ENCODE measurements around the gene SERINC5.
"Not testable (repeated sequence)": the region's sequence is repeated elsewhere in the genome, so short reads cannot be mapped to it uniquely, and the experiment has no call there.

The SERINC5 gene

GRCh38 chr5:80168388-80169028 is 87.3 kb downstream of the SERINC5 start:
- DNase-seq (ENCODE audit: low read depth) = no peak

- no peak for DNase-seq (ENCODE audit: low read depth)
These were observed 90.4 kb downstream of the SERINC5 start for GRCh38 chr5:80165452-80165851.

GRCh38 chr5:80161165-80161564 is 94.7 kb downstream of the SERINC5 start:
- DNase-seq (ENCODE audit: low read depth) = no peak

DNA sequence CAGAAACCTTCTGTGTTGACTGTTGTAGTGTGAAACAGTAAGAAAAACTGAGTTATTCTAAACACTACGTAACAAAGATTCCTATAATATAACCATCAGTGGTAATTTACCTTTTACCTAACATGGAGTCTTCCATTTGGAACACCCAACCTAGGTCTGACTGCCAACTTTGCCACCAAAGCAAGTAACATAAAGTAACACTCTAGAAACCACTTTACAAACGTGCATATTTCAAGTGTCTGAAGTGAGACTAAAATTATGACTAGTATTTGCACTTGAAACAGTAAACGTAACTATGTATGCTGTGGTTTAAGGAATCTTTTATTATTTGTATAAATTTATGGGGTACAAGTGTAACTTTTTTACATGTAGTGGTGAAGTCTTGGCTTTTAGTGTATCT is 95.6 kb downstream of the SERINC5 start:
- DNase-seq (ENCODE audit: low read depth) = no peak

- DNase-seq (ENCODE audit: low read depth) = no peak
These were observed 96.6 kb downstream of the SERINC5 start for GRCh38 chr5:80159133-80159815.

GRCh38 chr5:80156156-80156555 is 99.7 kb downstream of the SERINC5 start:
- no peak for DNase-seq (ENCODE audit: low read depth)

GRCh38 chr5:80154749-80155148 is 101.1 kb downstream of the SERINC5 start:
- DNase-seq (ENCODE audit: low read depth) = no peak

DNA sequence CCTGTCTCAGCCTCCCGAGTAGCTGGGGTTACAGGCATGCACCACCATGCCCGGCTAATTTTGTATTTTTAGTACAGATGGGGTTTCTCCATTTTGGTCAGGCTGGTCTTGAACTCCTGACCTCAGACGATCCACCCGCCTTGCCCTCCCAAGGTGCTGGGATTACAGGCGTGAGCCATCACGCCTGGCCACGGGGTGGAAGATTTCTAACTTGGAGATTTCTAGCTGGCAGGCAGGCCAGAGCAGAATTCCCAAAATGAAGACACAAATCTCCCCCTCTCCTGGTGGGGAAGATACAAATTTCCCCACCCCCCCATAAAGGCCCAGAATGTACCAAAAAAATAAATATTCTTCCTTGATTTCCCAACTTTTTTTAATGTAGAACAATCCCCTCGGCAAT is 101.6 kb downstream of the SERINC5 start:
- DNase-seq (ENCODE audit: low read depth) = not testable (repeated sequence)

DNA sequence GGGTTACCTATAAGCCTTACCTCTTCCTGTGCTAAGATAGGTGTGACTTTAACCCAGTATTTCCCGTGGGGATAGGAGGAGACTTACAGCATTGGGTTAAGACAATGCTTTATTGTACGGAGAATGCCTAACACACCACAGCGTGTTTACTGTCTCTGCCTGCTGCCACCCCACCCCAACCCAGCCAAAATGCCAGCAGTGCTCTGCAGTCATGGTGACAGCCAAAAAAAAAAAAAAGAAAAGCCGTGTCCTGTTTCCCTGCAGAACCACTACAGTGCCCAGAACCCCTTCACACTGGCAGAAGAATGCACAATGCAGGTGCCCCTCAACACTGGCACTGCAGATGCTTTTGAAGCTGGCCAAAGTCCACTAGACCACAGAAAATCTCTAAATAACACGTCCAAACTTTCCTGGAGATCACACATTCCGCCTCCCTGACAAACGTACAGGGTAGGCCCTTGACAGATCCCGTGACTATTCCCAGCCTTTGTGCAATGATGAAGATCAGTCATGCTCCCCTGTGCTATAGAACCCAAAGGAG is 102.2 kb downstream of the SERINC5 start:
- no peak for DNase-seq (ENCODE audit: low read depth)

- DNase-seq (ENCODE audit: low read depth) = no peak
These were observed 103.1 kb downstream of the SERINC5 start for GRCh38 chr5:80152778-80153177.

DNA sequence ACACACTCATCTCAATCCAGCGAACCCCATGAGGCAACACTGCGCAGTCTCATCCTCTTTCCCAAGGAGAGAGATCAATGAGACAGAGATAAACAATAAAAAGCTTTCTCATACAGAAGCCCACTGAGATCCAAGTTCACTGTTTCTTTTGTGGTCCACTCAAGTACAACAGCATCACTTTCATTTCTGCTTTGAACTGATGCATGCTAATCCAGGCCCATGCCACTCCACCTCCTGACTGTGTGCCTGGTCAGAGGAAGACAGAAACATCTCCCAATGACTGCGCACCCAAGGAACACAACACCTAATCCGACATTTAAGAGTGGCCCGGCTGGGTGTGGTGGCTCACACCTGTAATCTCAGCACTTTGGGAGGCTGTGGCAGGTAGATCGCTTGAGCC is 104.0 kb downstream of the SERINC5 start:
- DNase-seq (ENCODE audit: low read depth) = no peak

GRCh38 chr5:80150731-80151130 is 105.1 kb downstream of the SERINC5 start:
- DNase-seq (ENCODE audit: low read depth) = no peak

- no peak for DNase-seq (ENCODE audit: low read depth)
These were observed 106.7 kb downstream of the SERINC5 start for GRCh38 chr5:80149161-80149609.

GRCh38 chr5:80147119-80147815 is 108.6 kb downstream of the SERINC5 start:
- no peak for DNase-seq (ENCODE audit: low read depth)

DNA sequence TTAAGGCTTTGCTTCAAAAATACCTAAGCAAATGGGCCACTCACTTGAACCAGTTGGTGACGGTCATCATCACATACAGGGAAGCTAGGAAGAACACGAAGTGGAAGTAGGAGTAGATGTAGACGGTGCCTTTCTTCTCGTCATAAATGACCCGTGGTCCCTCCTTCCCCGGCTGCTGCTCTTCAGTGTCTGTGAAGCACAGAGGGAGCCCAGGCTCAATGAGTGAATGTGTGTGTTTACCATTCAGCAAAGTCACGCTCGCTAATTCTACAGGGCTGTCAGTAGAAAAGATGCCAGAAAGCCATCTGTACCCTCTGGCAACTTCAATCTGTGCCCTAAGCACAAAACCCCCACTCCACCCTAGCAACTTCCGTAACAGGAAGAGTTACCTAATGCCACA is 109.8 kb downstream of the SERINC5 start:
- no peak for DNase-seq (ENCODE audit: low read depth)

DNA sequence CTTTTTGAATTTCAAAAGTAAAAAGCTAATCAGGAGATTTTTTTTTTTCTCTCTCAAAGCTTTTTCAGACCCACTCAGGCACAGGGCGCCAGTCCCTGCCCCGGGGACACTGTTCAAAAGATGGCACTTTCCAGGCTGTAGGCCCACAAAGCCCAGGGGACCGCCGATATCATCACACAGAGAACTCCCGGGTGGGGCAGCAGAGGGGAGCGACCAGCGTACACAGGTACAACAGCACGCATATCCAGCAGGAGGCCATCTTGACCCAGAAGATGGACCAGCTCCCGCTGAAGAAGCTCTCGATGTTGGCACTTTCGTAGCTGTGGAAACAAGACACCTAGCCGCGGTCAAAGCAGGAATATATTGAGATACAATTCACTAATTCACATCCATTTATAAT is 112.4 kb downstream of the SERINC5 start:
- DNase-seq (ENCODE audit: low read depth) = no peak

- no peak for DNase-seq (ENCODE audit: low read depth)
These were observed 112.9 kb downstream of the SERINC5 start for GRCh38 chr5:80142996-80143395.

- DNase-seq (ENCODE audit: low read depth) = no peak
These were observed 114.2 kb downstream of the SERINC5 start for GRCh38 chr5:80141681-80142080.

DNA sequence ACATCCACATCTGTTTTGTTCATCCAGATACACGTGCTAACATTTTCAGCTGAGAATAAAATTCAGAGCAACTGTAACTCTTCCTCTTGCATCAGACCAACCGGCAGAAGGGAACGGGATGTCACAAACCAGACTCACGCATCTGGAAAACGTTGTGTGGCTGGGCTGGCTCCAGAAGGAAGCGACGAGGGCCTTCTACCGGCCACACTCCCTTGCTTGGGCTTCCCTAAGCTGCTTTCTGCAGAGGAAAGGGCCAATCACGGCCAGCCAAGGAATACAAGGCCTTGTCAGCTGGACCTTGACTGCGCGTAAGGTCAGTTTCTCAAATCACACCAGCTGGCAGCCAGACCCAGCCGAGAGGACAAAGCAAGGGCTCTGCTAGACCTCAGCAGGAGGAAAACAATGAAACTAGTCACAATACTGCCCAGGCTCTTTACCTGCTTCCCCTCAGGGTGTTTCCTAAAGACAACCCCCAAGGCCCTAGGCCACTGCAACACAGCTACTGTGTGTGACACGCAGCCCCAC is 114.6 kb downstream of the SERINC5 start:
- no peak for DNase-seq (ENCODE audit: low read depth)

DNA sequence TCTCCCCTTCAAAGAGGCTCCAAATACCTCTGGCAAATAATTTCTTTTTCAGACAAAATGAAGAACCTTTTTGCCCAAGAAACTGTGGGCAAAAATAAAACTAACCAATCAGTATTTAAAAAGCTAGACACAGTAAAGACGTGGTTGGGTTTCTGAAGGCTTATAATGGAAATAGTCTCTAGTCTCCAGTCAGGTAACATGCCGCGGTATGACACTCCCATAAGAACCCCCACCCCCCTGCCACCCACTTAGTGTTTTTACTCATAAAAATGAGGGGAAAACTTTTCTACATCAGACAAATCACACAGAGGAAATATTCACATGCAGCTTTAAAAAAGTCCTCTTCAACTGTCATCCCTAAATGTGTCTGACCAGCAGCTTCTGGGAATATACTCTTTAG is 115.4 kb downstream of the SERINC5 start:
- no peak for DNase-seq (ENCODE audit: low read depth)

DNA sequence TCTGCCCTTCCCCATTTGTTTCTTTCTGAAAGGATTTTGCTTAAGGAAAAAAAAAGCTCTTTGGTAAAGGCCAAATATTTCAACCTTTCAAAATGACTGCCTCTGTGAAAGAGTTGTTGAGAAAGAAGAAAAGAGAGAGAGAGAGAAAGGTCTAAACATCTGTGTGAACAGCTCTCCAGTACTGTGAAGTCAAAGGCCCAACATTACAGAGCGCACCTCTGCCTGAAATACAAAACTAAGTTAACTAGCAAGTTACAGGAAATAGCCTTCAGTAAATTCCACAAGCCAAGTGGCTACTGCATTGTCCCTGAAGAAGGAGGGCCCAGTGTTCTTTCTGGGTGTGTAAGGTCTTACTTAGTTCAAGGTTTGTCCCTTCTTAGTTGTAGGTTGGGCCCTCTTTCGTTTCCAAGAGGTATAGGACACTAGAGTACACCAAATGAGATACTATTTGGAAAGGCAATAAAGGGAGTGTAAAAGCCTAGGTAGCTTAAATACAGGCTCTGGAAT is 116.3 kb downstream of the SERINC5 start:
- no peak for DNase-seq (ENCODE audit: low read depth)

- no peak for DNase-seq (ENCODE audit: low read depth)
These were observed 117.4 kb downstream of the SERINC5 start for GRCh38 chr5:80138486-80138885.

DNA sequence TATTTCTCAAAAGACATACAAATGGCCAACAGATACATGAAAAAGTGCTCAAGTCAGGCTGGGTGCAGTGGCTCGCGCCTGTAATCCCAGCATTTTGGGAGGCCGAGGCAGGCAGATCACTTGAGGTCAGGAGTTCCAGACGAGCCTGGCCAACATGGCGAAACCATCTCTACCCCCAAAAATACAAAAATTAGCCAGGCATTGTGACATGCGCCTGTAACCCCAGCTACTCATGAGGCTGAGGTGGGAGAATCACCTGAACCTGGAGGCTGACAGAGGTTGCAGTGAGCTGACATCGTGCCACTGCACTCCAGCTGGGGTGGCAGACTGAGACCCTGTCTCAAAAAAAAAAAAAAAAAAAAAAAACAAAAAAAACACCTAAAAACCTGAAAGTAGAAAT is 119.0 kb downstream of the SERINC5 start:
- not testable (repeated sequence) for DNase-seq (ENCODE audit: low read depth)
